Measurements from ENCODE around the gene FOXP1.

DNA sequence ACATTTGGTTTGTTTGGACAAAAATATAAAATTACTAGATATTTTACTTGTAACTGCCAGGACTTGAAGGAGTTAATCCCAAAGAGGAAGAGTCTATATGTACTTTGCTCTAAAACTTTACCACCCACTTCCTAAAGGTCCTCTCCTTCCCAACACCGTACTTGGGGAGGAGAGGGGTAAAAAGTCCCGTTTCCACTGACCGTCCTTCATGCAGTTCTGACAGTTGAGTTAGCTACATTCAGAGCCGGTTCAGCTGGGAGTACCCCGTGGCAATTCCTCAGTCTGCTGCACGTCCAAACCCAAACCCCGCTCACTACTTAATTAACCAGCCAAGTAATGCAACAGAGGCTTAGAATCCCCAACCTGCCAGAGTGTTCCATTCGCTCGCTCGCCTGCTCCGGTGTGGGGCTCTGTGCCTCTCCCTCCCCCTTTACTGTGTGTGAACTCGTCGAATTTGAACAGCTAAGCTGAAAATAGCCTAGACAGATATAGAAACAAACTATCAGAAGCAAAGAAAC is 519.7 kb downstream of the FOXP1 start:
- TF ChIP-seq, protein P1, sequence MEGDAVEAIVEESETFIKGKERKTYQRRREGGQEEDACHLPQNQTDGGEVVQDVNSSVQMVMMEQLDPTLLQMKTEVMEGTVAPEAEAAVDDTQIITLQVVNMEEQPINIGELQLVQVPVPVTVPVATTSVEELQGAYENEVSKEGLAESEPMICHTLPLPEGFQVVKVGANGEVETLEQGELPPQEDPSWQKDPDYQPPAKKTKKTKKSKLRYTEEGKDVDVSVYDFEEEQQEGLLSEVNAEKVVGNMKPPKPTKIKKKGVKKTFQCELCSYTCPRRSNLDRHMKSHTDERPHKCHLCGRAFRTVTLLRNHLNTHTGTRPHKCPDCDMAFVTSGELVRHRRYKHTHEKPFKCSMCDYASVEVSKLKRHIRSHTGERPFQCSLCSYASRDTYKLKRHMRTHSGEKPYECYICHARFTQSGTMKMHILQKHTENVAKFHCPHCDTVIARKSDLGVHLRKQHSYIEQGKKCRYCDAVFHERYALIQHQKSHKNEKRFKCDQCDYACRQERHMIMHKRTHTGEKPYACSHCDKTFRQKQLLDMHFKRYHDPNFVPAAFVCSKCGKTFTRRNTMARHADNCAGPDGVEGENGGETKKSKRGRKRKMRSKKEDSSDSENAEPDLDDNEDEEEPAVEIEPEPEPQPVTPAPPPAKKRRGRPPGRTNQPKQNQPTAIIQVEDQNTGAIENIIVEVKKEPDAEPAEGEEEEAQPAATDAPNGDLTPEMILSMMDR (IDR thresholded peaks at IDR 0.05 in 4 of 5, conservative IDR thresholded peaks at IDR 0.05 in 1 of 5): no peak
- TF ChIP-seq POLR2A (IDR thresholded peaks at IDR 0.05): no peak
